Colonic mucosa (tissue), 4 donors: Measurements from ENCODE around the gene LMCD1. TPM values are rescaled to one million over a fixed set of nuclear protein-coding genes. Genes with fewer than 3 reads are reported as not detected.
"Not testable (repeated sequence)": the region's sequence is repeated elsewhere in the genome, so short reads cannot be mapped to it uniquely, and the experiment has no call there.

Experiments
- DNase-seq: peaks from one replicate; pipeline ENCODE4 v3.0.0-alpha.2; 2020
- H3K27ac ChIP-seq: fragments of 200-600 bp; one replicate; pipeline ENCODE4 v1.8.0; 2021
- H3K27me3 ChIP-seq: fragments of 200-600 bp; one replicate; pipeline ENCODE4 v1.8.0; 2021
- H3K36me3 ChIP-seq: fragments of 200-600 bp; one replicate; pipeline ENCODE4 v1.8.0; 2021
- H3K4me1 ChIP-seq: fragments of 200-600 bp; one replicate; pipeline ENCODE4 v1.8.0; 2021; ENCODE audit warnings: mild to moderate bottlenecking
- H3K4me3 ChIP-seq: fragments of 200-600 bp; one replicate; pipeline ENCODE4 v1.8.0; 2021
- H3K9ac ChIP-seq, 2 donors: one replicate each; pipeline ENCODE4 v1.7.0; 2013; ENCODE audit warnings: control low read depth in 2 of 2, low read depth in 2 of 2, low read length in 2 of 2
- H3K9me3 ChIP-seq: fragments of 200-600 bp; one replicate; pipeline ENCODE4 v1.8.0; 2021
- intact Hi-C: fragments of 100-400 bp; cut with DNase I; formaldehyde crosslinking; loops from one replicate; pipeline ENCODE4 v1.14.1; 2022
- total RNA-seq, 2 donors: library from RNA; stranded (reverse); fragmentation: NEBNext Ultra II Directional in 1 of 2; extraction: Animal tissue kit (Norgen Biotek cat#: 25700) in 1 of 2; gene quantifications; one replicate each; pipeline ENCODE4 v1.2.1, GENCODE V29; 2021
- TF ChIP-seq, protein P1 (sequence below): fragments of 200-600 bp; IDR thresholded peaks from one replicate; pipeline ENCODE4 v1.8.0; 2022; ENCODE audit warnings: antibody characterized with exemption, mild to moderate bottlenecking
- donor health status: healthy.
- donor health status: DM: no; HTN: no; CAD: no.
- donor health status: DM: no; HTN: no; CAD: no.

The LMCD1 gene
- total RNA-seq, 2 donors from 2014 or later, result 5.5 to 7.6 TPM

DNA sequence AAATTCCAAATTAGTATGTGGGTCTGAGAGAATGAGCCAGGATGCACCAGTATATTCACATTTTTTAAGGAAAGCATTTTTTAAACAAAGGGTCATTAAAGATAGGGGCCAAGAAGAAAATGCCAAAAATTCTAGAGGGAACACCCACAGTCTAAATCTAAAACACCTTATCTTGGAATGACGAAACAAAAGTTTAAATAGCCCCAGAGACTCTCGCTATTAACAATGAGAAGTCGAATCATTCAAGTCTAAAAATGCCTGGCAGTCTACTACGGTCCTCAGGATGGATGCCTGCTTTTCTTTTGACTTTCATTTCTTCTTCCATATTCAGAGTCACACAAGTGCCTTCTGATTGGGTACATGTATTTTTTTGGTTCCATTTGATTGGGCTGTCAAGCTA lies 76.7 kb downstream of the LMCD1 start:
- intact Hi-C loops, result no loop called here
- TF ChIP-seq, protein P1, sequence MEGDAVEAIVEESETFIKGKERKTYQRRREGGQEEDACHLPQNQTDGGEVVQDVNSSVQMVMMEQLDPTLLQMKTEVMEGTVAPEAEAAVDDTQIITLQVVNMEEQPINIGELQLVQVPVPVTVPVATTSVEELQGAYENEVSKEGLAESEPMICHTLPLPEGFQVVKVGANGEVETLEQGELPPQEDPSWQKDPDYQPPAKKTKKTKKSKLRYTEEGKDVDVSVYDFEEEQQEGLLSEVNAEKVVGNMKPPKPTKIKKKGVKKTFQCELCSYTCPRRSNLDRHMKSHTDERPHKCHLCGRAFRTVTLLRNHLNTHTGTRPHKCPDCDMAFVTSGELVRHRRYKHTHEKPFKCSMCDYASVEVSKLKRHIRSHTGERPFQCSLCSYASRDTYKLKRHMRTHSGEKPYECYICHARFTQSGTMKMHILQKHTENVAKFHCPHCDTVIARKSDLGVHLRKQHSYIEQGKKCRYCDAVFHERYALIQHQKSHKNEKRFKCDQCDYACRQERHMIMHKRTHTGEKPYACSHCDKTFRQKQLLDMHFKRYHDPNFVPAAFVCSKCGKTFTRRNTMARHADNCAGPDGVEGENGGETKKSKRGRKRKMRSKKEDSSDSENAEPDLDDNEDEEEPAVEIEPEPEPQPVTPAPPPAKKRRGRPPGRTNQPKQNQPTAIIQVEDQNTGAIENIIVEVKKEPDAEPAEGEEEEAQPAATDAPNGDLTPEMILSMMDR, result no peak
- no peaks in the 10 kb centered on the region for H3K4me1 ChIP-seq
- H3K9ac ChIP-seq, result no peak overlapping the region
- no peaks in the 10 kb centered on the region for H3K9me3 ChIP-seq
- H3K27me3 ChIP-seq, result no peaks in the 10 kb centered on the region
- H3K36me3 ChIP-seq, result no peaks in the 10 kb centered on the region
- no peak overlapping the region for H3K27ac ChIP-seq
- no peak for DNase-seq
- H3K4me3 ChIP-seq, result no peak overlapping the region

DNA sequence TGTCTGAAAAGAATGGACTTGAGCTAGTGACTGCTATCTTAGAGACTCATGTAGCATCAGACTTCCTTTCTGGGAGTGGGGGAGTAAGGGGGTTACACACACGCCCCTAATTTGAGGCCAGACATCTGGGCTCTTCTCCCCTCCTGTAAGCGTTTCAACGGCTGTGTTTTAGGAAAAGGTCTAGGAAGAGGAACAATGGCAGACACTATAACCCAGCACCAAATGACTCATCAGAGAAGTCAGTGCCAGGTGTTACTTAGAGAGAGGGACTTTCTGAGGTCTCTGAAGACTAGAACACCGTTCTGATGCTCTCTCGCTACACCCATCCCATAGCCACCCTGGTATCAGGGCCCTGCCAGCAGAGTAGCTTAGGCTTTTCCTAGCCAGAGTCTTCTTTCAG lies 77.5 kb downstream of the LMCD1 start:
- H3K27ac ChIP-seq, result no peak overlapping the region
- no peaks in the 10 kb centered on the region for H3K27me3 ChIP-seq
- no peaks in the 10 kb centered on the region for H3K36me3 ChIP-seq
- intact Hi-C loops, result no loop called here
- TF ChIP-seq, protein P1, result no peak
- H3K4me1 ChIP-seq, result no peaks in the 10 kb centered on the region
- H3K9me3 ChIP-seq, result no peaks in the 10 kb centered on the region
- no peak overlapping the region for H3K9ac ChIP-seq
- DNase-seq, result no peak
- no peak overlapping the region for H3K4me3 ChIP-seq

DNA sequence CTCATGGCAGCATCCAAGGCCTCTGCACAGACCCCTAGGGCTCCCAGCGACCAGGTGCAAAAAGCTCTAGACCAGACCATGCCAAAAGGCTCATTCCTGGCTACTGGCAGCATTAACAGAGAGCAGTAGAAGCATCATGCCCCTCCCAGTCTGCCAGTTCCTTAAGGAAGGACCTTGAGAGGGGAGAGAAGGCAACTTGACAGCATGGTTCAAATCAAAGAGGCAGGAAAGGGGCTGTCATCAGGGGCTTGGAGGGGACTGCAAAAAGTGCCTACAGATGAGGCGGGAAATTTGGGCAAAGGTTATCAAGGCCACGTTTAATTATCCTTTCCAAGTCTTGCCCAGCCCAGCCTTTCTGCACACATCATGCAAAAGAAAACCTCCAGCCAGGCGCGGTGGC lies 78.3 kb downstream of the LMCD1 start:
- Histone ChIP-seq H3K36me3 (no peaks in the 10 kb centered on the region), H3K9me3 (no peaks in the 10 kb centered on the region), H3K27ac (no peak overlapping the region), H3K4me1 (no peaks in the 10 kb centered on the region), H3K9ac (no peak overlapping the region), H3K4me3 (no peak overlapping the region), H3K27me3 (no peaks in the 10 kb centered on the region)
- DNase-seq, result no peak
- intact Hi-C loops, result no loop called here
- TF ChIP-seq, protein P1, result no peak

DNA sequence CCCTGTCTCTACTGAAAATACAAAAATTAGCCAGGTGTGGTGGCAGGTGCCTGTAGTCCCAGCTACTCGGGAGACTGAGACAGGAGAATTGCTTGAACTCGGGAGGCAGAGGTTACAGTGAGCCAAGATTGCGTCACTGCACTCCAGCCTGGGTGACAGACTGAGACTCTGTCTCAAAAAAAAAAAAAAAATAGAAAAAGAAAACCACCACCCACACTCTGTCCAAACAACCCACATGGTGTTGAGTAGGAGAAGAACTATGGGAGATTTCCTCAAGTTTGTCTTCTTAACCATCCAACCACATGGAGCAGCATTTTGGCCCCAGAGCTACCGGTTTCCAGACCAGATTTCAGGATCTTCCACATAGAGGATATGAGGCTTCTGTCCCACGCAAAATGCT lies 78.8 kb downstream of the LMCD1 start:
- H3K27me3 ChIP-seq, H3K4me1 ChIP-seq, H3K4me3 ChIP-seq, intact Hi-C loops, H3K27ac ChIP-seq, DNase-seq, H3K36me3 ChIP-seq, H3K9ac ChIP-seq, H3K9me3 ChIP-seq: not testable (repeated sequence)

DNA sequence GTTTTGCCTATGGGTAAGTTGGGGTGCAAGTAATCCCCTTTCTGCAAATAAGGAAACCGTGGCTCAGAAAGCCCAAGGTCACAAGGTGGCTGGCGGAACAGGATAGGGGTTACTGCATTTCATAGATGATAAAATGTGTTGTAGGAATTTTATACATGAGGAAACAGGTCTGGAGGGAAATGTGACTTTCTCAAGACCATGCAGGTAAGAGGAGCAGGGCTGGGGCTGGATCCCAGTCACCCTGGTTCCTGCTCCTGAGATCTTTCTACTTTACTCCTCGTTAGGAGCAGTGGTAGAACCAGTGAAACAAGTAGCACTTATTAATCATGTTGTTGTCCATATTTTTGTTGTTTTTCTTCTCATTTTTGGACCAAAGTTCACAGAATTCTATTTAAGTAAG lies 79.8 kb downstream of the LMCD1 start:
- Histone ChIP-seq H3K36me3 (no peaks in the 10 kb centered on the region), H3K4me3 (no peak overlapping the region), H3K4me1 (no peaks in the 10 kb centered on the region), H3K9ac (no peak overlapping the region), H3K27me3 (no peaks in the 10 kb centered on the region), H3K9me3 (no peaks in the 10 kb centered on the region), H3K27ac (no peak overlapping the region)
- DNase-seq, result no peak
- TF ChIP-seq, protein P1, result no peak
- intact Hi-C loops, result no loop called here

DNA sequence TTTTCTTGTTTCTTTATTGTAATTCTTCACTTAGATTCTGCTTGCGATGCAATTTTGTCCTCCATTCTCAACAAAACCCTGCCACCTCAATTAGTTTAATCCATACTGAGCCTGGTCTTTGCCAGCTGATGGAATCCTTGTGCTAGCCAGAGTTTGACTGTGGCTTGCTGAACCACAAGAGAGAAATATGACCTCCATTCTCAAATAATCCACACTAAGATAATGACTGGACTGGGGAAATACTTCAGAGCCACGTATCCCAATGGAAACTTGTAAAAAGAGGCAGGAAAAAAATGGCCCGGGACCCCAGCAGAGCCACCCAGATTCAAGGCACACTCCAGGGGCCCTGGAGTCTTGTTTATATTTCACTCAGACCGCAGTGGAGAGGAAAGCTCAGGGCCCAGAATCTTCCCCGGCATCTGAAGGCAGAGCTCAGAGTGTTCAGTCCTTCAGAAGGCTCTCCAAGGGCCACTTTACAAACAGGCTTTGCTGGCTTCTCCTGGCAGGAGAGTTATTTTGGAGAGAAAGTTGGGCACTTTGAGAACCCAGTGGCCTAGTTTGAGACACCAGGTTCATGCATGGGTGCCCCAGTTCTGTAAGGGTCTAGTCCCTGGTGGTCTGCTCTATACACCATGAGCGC lies 80.3 kb downstream of the LMCD1 start:
- no peaks in the 10 kb centered on the region for H3K4me1 ChIP-seq
- DNase-seq, result no peak
- no peak overlapping the region for H3K27ac ChIP-seq
- intact Hi-C loops, result no loop called here
- H3K27me3 ChIP-seq, result no peaks in the 10 kb centered on the region
- H3K9me3 ChIP-seq, result no peaks in the 10 kb centered on the region
- no peaks in the 10 kb centered on the region for H3K36me3 ChIP-seq
- H3K4me3 ChIP-seq, result no peak overlapping the region
- TF ChIP-seq, protein P1, result no peak
- H3K9ac ChIP-seq, result no peak overlapping the region
